ENCODE results near the gene SPPL2B.

- no peak for TF ChIP-seq POLR2AphosphoS5 (IDR thresholded peaks at IDR 0.05; ENCODE audit: low read depth, low read length)
- TF ChIP-seq REST (IDR thresholded peaks at IDR 0.05; ENCODE audit: insufficient read depth in 1 of 2, low read depth in 2 of 2, low read length in 1 of 2), result no peak
Observed at GRCh38 chr19:2341244-2341751, 12.8 kb downstream of the SPPL2B start.

Measured in Panc1 (cell line).